Osteoblast (primary cell): ENCODE measurements around the gene PLXNA4. TPM values are rescaled to one million over a fixed set of nuclear protein-coding genes. Genes with fewer than 3 reads are reported as not detected.

Experiments
- DNase-seq: peaks from one replicate; pipeline ENCODE4 v3.0.0; 2011; ENCODE audit warnings: low spot score, mixed read lengths; ENCODE audit not compliant: insufficient read length; ENCODE audit errors: missing footprints
- H2AFZ ChIP-seq: 2 replicates; pipeline ENCODE4 v1.6.0; 2011; ENCODE audit warnings: mild to moderate bottlenecking, low read length
- H3K27ac ChIP-seq: 2 replicates; pipeline ENCODE4 v1.5.1; 2011; ENCODE audit warnings: mild to moderate bottlenecking, low read depth, low read length, moderate library complexity
- H3K27me3 ChIP-seq: 2 replicates; pipeline ENCODE4 v1.6.0; 2012; ENCODE audit warnings: mild to moderate bottlenecking, control low read depth, inconsistent platforms, low read length, moderate library complexity; ENCODE audit not compliant: insufficient read depth
- H3K36me3 ChIP-seq: 2 replicates; pipeline ENCODE4 v1.5.1; 2011; ENCODE audit warnings: mild to moderate bottlenecking, low read length, control low read depth, moderate library complexity; ENCODE audit not compliant: insufficient read depth
- H3K4me1 ChIP-seq: 2 replicates; pipeline ENCODE4 v1.5.1; 2011; ENCODE audit warnings: mild to moderate bottlenecking, low read length, control low read depth, moderate library complexity; ENCODE audit not compliant: insufficient read depth
- H3K4me2 ChIP-seq: 2 replicates; pipeline ENCODE4 v1.6.0; 2011; ENCODE audit warnings: mild to moderate bottlenecking, low read length; ENCODE audit not compliant: insufficient read depth
- H3K4me3 ChIP-seq: fragments of 200-600 bp; sonication (generic); 3 replicates; pipeline ENCODE4 v1.5.1; 2012; ENCODE audit warnings: mild to moderate bottlenecking, low read length, inconsistent platforms; ENCODE audit not compliant: insufficient read depth
- H3K79me2 ChIP-seq: 2 replicates; pipeline ENCODE4 v1.6.0; 2012; ENCODE audit warnings: mild to moderate bottlenecking, low read length, control low read depth, inconsistent platforms; ENCODE audit not compliant: insufficient read depth
- H3K9me3 ChIP-seq: 2 replicates; pipeline ENCODE4 v1.5.1; 2011; ENCODE audit warnings: low read depth, low read length, control low read depth
- H4K20me1 ChIP-seq: 2 replicates; pipeline ENCODE4 v1.6.0; 2012; ENCODE audit warnings: mild to moderate bottlenecking, low read length, control low read depth; ENCODE audit not compliant: insufficient read depth
- CTCF ChIP-seq: IDR thresholded peaks from 2 replicates; pipeline ENCODE4 v1.5.1; 2011; ENCODE audit warnings: mild to moderate bottlenecking, low read depth, low read length, moderate library complexity; ENCODE audit errors: extremely low read depth
- total RNA-seq: library from RNA; depleted of rRNA; stranded (reverse); fragments of >200 nt; gene quantifications from 2 replicates; pipeline ENCODE4 v1.2.3, GENCODE V29; 2012

Gene PLXNA4
- total RNA-seq, 1 donor, result 4.3 TPM

DNA sequence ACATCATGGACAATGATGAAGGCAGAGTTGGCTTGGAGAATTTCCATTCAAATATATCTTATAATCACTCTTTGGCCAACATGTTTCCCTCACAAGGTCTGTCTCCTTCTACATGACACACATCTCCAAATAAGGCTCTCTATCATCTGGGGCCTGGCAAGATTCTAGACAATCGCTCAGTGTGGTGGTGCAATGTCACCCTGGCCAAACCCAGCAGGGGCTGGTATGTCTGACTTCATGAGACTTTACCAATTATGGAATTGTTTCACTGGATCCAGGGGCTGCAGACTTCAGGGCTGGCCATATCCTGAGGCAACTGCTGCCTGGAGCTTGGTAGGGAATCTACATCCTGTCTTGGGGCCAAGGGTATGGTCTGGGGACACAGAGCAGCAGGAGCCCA is 319.0 kb downstream of the PLXNA4 start:
- no peaks in the 10 kb centered on the region for H3K79me2 ChIP-seq
- H3K4me2 ChIP-seq, result no peak overlapping the region
- no peak overlapping the region for H2AFZ ChIP-seq
- no peak for TF ChIP-seq CTCF
- H3K27me3 ChIP-seq, result peaks cover 3% of the 10 kb centered on the region
- peaks cover 3% of the 10 kb centered on the region for H4K20me1 ChIP-seq
- H3K27ac ChIP-seq, result no peak overlapping the region
- H3K4me1 ChIP-seq, result no peaks in the 10 kb centered on the region
- H3K36me3 ChIP-seq, result no peaks in the 10 kb centered on the region
- no peak for DNase-seq
- no peaks in the 10 kb centered on the region for H3K9me3 ChIP-seq
- H3K4me3 ChIP-seq, result no peak overlapping the region

DNA sequence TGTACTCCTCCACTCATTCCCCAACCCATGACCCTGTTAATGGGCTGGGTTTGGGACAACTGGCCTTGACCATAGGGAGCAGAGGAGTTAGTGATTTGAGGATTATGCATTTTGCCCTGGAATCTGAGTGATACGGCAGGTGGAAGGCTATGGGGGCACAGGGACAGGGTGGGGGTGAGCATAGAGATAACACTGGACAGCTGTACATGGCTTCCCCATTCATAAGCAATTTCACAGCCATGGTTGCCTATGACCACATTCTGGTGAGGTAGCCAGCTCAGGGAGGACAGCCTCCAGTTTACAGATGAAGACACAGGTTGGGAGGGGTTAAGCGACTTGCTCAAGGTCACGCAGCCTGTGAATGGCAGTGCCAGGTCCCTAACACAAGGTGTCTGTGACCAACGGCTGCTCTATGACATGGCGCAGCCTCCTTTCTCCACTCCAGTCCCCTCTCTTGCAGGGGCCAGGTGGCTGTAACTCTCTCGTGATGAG is 319.5 kb downstream of the PLXNA4 start:
- Histone ChIP-seq H3K79me2 (no peaks in the 10 kb centered on the region), H3K4me3 (no peak overlapping the region), H4K20me1 (peaks cover 3% of the 10 kb centered on the region), H3K27ac (no peak overlapping the region), H3K4me1 (no peaks in the 10 kb centered on the region), H2AFZ (no peak overlapping the region), H3K36me3 (no peaks in the 10 kb centered on the region), H3K4me2 (no peak overlapping the region), H3K9me3 (no peaks in the 10 kb centered on the region), H3K27me3 (peaks cover 1% of the 10 kb centered on the region)
- no peak for DNase-seq
- no peak for TF ChIP-seq CTCF

DNA sequence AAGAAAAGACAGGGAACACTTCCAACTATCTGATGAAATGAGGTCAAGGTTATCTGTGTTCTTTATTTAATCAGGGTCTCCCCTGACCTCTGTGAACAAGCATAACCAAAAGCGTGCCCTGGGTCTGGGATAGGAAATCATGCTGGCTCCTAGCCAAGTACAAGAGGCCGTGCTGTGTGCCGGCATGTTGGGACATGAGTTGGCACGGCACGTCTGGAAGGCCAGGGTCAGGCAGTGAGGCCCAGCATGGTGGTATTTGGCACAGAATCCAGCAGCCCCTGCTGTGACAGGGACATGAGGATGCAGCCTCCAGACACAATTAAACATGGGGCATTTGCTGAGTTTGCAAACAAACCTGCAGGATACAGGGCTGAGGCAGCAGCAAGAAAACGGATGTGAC is 320.4 kb downstream of the PLXNA4 start:
- Histone ChIP-seq H3K4me3 (no peak overlapping the region), H3K79me2 (no peaks in the 10 kb centered on the region), H4K20me1 (peaks cover 3% of the 10 kb centered on the region), H3K27me3 (no peaks in the 10 kb centered on the region), H3K4me2 (no peak overlapping the region), H3K4me1 (no peaks in the 10 kb centered on the region), H3K36me3 (no peaks in the 10 kb centered on the region), H3K27ac (no peak overlapping the region), H3K9me3 (no peaks in the 10 kb centered on the region), H2AFZ (no peak overlapping the region)
- DNase-seq, result no peak
- no peak for TF ChIP-seq CTCF

DNA sequence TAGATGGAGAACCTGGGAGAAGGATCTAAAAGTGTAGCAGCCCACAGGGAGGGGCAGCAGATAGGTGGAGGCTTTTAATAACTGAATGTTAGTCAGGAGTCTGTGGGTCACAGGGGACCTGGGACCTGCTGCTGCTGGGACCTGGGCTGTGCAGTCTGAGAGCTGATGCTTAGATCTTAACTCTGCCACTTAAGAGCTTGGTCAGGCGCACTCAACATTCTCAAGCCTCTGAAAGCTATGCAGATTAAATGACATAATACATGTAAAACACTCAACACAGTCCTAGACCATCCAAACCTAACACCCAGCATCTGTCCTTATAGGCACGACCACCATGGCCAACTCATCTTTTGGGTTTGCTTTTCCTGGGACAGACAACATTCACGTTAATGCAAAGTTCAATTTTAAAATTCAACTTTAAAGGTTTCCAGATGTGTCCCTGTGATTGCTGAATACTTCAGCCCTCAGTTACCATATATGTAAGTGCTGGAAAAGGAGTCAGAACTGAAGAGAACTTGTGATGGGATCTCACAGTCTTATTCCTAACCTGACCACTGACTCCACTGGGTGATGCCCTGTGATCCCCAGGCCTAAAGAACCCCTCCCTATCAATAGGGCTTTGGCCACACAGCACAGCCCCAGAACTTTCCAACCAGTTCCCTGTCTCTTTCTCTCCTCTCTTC is 321.0 kb downstream of the PLXNA4 start:
- Histone ChIP-seq H3K79me2 (no peaks in the 10 kb centered on the region), H2AFZ (no peak overlapping the region), H3K4me1 (no peaks in the 10 kb centered on the region), H4K20me1 (peaks cover 3% of the 10 kb centered on the region), H3K4me2 (no peak overlapping the region), H3K27me3 (no peaks in the 10 kb centered on the region), H3K36me3 (no peaks in the 10 kb centered on the region), H3K9me3 (no peaks in the 10 kb centered on the region), H3K27ac (no peak overlapping the region), H3K4me3 (no peak overlapping the region)
- no peak for DNase-seq
- no peak for TF ChIP-seq CTCF
